Immature natural killer cell (primary cell): ENCODE results near the gene SLC7A7. TPM values are rescaled to one million over a fixed set of nuclear protein-coding genes. Genes with fewer than 3 reads are reported as not detected.
"Not testable (repeated sequence)": the region's sequence is repeated elsewhere in the genome, so short reads cannot be mapped to it uniquely, and the experiment has no call there.

Experiments used
- DNase-seq, 3 donors: peaks; one replicate each; pipeline ENCODE4 v3.0.0; 2022; ENCODE audit warnings: mixed read lengths in 1 of 3
- H3K27ac Mint-ChIP-seq, 6 donors: one replicate each; pipeline ENCODE4 v1.8.0; 2020; ENCODE audit warnings: mixed read lengths in 6 of 6, mild to moderate bottlenecking in 5 of 6, inconsistent platforms in 4 of 6, moderate library complexity in 3 of 6
- H3K27me3 Mint-ChIP-seq, 3 donors: one replicate each; pipeline ENCODE4 v1.8.0; 2020 to 2021; ENCODE audit warnings: low read depth in 3 of 3, mild to moderate bottlenecking in 3 of 3, mixed read lengths in 3 of 3, moderate library complexity in 3 of 3, inconsistent platforms in 1 of 3
- H3K36me3 Mint-ChIP-seq, 3 donors: one replicate each; pipeline ENCODE4 v1.8.0; 2020; ENCODE audit warnings: mixed read lengths in 3 of 3, inconsistent platforms in 2 of 3, mild to moderate bottlenecking in 2 of 3
- H3K4me1 Mint-ChIP-seq, 2 donors: one replicate each; pipeline ENCODE4 v1.8.0; 2020; ENCODE audit warnings: inconsistent platforms in 2 of 2, mild to moderate bottlenecking in 2 of 2, mixed read lengths in 2 of 2, moderate library complexity in 1 of 2
- H3K4me3 Mint-ChIP-seq, 5 donors: one replicate each; pipeline ENCODE4 v1.8.0; 2020; ENCODE audit warnings: mild to moderate bottlenecking in 5 of 5, mixed read lengths in 5 of 5, inconsistent platforms in 3 of 5, moderate library complexity in 3 of 5
- H3K9me3 Mint-ChIP-seq, 6 donors: one replicate each; pipeline ENCODE4 v1.8.0; 2020; ENCODE audit warnings: mild to moderate bottlenecking in 6 of 6, mixed read lengths in 6 of 6, inconsistent platforms in 4 of 6, moderate library complexity in 3 of 6
- polyA plus RNA-seq, 3 donors: library from polyadenylated mRNA; unstranded; fragments of 300-500 nt; fragmentation: Illumina TruSeq; gene quantifications; one replicate each; pipeline ENCODE4 v1.2.3, GENCODE V29; 2021

Gene SLC7A7
- polyA plus RNA-seq, 3 donors from 2014 or later = 0.67 to 5.8 (median 1.1) TPM

DNA sequence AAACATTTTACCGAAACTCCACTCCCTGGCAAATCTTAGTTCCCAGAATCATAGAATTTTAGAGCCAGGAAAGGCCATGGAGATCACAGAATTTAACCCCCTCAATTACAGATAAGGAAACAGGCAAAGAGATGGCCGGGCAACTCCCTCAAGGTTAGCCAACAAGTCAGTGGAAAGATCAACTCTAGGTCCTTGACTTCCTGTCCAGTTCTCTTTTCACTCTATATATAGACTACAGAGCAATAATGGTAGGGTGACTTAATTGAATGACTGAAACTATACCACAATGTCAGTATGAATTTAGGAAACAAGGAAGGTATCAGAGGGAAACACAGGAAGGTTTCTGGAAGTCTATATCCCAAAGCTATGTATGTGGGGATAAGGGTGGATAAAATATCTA lies 37.2 kb downstream of the SLC7A7 start:
- H3K27me3 Mint-ChIP-seq = peaks cover 0 to 2% (median 0%) of the 10 kb centered on the region in 3 donors
- no peak overlapping the region for H3K27ac Mint-ChIP-seq
- DNase-seq = no peak
- no peak overlapping the region for H3K4me3 Mint-ChIP-seq
- no peaks in the 10 kb centered on the region for H3K9me3 Mint-ChIP-seq
- peaks cover 0 to 3% (median 0%) of the 10 kb centered on the region in 3 donors for H3K36me3 Mint-ChIP-seq
- no peaks in the 10 kb centered on the region for H3K4me1 Mint-ChIP-seq

DNA sequence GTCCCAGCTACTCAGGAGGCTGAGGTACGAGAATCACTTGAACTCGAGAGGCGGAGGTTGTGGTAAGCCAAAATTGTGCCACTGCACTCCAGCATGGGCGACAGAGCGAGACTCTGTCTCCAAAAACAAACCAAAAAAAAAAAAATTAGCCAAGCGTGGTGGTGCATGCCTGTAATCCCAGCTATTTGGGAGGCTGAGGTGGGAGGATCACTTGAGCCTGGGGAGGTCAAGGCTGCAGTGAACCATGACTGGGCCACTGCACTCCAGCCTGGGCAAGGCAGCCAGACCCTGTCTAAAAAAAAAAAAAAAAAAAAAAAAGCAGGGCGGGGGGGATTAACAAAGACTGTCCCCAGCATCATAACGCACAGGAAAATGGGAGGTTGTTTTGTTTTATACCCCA lies 38.4 kb downstream of the SLC7A7 start:
- H3K4me3 Mint-ChIP-seq, DNase-seq, H3K4me1 Mint-ChIP-seq, H3K9me3 Mint-ChIP-seq, H3K36me3 Mint-ChIP-seq, H3K27ac Mint-ChIP-seq, H3K27me3 Mint-ChIP-seq: not testable (repeated sequence)

DNA sequence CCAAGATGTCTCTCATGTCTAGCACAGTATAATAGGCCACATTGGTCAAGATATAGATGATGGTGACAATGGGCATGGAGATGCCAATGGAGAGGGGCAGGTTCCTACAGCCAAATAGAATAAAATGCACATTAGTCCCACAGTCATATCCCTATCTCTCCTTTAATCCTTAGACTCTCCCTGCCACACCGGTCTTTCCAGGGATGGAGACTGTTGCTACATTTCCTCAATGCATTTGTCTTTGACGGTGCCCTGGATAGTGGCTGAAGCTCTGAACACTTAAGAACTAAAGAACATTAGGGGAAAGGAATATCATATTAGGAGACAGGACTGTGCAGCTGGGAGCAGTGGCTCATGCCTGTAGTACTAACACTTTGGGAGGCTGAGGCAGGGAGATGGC lies 39.0 kb downstream of the SLC7A7 start:
- no peak for DNase-seq
- H3K27me3 Mint-ChIP-seq = peaks cover 0 to 2% (median 0%) of the 10 kb centered on the region in 3 donors
- H3K36me3 Mint-ChIP-seq = peaks cover 7% of the 10 kb centered on the region in 3 donors
- H3K4me1 Mint-ChIP-seq = no peaks in the 10 kb centered on the region
- no peak overlapping the region for H3K27ac Mint-ChIP-seq
- no peaks in the 10 kb centered on the region for H3K9me3 Mint-ChIP-seq
- H3K4me3 Mint-ChIP-seq = no peak overlapping the region

DNA sequence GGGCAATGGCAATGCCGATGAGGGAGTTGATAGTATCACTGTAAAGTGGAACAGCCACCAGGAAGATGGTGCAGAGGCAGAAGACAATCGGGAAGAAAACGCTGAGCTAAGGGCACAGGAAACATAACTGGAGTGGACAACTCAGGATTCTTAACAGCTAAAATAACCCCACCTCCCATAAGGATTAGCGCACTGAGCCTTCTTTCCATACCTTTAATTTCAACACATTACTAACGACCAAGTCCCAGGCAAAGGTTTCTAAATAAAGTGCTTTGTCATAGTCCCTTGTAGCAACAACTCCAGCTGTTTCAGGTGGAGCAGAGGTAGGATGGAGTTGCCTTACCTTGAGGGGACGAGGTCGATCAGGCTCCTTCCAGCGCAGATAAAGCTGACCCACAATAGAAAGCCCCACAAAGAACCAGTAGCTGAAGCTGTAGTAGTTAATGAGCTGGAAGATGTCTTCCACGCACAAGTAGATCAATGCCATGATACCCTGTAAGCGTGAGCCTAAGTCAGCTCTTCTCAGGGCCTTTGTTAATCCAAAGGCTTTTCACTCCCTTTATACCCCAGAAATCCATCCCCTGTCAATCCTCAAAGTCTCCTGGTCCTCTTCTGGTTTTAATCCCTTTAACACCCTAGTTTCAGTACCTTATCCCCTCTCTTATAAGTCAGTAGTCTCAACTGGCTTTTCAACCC lies 41.1 kb downstream of the SLC7A7 start:
- DNase-seq = no peak
- Mint-ChIP-seq H3K36me3 (peaks cover 17 to 28% (median 25%) of the 10 kb centered on the region in 3 donors), H3K4me3 (no peak overlapping the region), H3K4me1 (peaks cover 4 to 8% of the 10 kb centered on the region in 2 donors), H3K27ac (peak overlapping the region in 1 of 6 donors; percentile 9), H3K27me3 (peaks cover 0 to 2% (median under 1%) of the 10 kb centered on the region in 3 donors), H3K9me3 (no peaks in the 10 kb centered on the region)

DNA sequence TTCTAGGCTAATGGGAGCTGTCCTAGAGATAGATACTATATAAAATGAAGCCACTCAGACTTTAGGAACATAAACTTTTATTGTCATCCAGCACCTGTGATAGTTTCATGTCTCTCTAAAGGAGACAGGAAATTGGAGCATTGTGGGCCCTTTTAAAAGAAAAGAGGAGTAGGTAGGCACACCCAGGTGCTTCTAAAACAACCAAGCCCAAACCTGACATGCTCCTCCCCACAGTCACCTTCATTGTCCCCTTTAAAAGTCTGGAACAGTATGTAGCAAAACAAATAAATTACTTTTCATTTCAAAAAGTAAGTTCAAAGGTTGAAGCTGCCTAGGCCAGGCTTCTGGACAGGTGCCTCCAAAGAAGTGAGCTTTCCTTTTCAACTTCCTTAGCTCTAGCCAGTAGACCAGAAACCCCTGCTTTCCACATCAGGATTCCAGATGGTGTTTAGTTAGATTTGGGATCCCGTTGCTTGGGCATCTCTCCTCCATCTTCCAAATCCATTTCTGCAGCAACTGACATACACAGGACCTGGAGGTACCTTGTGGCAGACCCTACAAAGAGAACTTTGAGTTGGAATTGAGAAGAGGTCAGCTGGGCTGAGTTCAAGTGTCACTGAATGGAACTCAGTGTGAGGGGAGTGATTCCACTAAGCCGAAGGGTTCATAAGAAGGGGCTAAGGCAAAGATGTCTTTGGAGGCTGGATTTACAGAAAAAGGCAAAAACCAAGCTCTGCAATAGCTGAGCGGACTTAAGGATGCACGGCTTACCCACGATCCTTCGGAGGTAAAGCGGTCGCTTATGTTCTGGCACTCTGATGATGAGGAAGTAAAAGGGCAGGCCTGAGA lies 41.8 kb downstream of the SLC7A7 start:
- Mint-ChIP-seq H3K4me3 (no peak overlapping the region), H3K27ac (peak overlapping the region in 2 of 6 donors; percentile 9 to 28), H3K4me1 (peaks cover 8 to 16% of the 10 kb centered on the region in 2 donors), H3K9me3 (no peaks in the 10 kb centered on the region), H3K36me3 (peaks cover 19 to 30% (median 27%) of the 10 kb centered on the region in 3 donors), H3K27me3 (peaks cover 0 to 2% (median 2%) of the 10 kb centered on the region in 3 donors)
- no peak for DNase-seq

DNA sequence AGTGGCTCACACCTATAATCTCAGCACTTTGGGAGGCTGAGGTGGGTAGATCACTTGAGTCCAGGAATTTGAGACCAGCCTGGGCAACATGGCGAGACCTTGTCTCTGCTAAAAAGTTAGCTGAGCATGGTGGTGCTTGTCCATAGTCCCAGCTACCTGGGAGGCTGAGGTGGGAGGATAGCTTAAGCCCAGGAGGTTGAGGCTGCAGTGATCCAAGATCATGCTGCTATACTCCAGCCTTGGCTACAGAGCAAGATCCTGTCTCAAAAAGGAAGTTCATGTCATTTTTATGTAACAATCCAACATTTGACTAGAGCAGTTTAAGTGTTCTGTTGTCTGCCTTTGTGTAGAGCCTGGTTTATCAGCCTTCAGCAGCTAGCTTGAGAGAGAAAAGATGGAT lies 42.5 kb downstream of the SLC7A7 start:
- Mint-ChIP-seq H3K4me3 (no peak overlapping the region), H3K9me3 (no peaks in the 10 kb centered on the region), H3K27me3 (peaks cover 0 to 2% (median 2%) of the 10 kb centered on the region in 3 donors), H3K36me3 (peaks cover 19 to 34% (median 27%) of the 10 kb centered on the region in 3 donors), H3K4me1 (peaks cover 13 to 22% of the 10 kb centered on the region in 2 donors), H3K27ac (no peak overlapping the region)
- DNase-seq = no peak

DNA sequence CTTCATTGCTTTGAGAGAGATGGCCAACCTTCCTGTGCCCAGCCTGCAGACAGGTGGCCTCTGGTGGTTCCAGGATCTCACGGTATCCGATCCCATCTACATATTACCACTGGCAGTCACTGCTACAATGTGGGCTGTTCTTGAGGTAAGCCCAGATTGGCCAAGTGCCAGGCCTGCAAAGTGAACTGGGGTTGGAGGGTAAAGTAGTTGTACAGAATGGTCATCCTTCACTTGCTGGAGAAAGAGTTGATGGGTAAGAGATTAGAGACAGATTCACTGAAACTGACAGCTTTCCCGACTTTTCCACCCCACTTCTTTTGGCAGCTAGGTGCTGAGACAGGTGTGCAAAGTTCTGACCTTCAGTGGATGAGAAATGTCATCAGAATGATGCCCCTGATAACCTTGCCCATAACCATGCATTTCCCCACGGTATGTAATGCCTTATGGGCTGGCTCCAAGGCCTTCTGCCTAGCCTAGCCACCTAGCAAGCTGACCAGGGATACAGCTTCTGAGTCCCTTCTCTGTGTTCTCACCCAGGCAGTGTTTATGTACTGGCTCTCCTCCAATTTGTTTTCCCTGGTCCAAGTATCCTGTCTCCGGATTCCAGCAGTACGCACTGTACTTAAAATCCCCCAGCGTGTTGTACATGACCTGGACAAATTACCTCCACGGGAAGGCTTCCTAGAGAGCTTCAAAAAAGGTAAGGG lies 44.6 kb downstream of the SLC7A7 start:
- Mint-ChIP-seq H3K27me3 (peaks cover 4 to 8% (median 5%) of the 10 kb centered on the region in 3 donors), H3K9me3 (no peaks in the 10 kb centered on the region), H3K4me1 (peaks cover 26 to 39% of the 10 kb centered on the region in 2 donors), H3K4me3 (no peak overlapping the region), H3K27ac (peak overlapping the region in 1 of 6 donors; percentile 34), H3K36me3 (peaks cover 19 to 34% (median 27%) of the 10 kb centered on the region in 3 donors)
- no peak for DNase-seq

DNA sequence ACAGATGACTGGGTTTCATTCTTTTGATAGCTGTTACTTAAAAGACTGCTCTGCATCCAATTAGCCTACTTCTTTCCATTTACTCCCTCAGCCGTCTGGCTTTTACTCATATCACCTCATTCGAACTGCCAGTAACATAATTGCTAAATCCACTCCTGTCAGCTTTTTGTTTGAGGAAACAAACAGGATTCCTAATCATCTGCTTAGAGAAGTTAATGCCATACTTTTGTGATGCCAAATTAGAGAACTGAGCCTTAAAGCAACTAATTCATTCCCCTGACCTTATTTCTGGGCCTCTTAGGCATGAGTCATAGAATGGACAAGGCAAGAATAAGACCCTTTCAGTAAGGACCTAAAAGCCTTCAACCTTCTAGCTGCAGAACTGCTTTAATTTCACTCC lies 45.9 kb downstream of the SLC7A7 start:
- no peak overlapping the region for H3K4me3 Mint-ChIP-seq
- H3K9me3 Mint-ChIP-seq = no peaks in the 10 kb centered on the region
- peak overlapping the region in 1 of 6 donors; percentile 64 for H3K27ac Mint-ChIP-seq
- DNase-seq = no peak
- H3K27me3 Mint-ChIP-seq = peaks cover 2 to 8% (median 8%) of the 10 kb centered on the region in 3 donors
- peaks cover 16 to 34% (median 27%) of the 10 kb centered on the region in 3 donors for H3K36me3 Mint-ChIP-seq
- peaks cover 31 to 47% of the 10 kb centered on the region in 2 donors for H3K4me1 Mint-ChIP-seq

DNA sequence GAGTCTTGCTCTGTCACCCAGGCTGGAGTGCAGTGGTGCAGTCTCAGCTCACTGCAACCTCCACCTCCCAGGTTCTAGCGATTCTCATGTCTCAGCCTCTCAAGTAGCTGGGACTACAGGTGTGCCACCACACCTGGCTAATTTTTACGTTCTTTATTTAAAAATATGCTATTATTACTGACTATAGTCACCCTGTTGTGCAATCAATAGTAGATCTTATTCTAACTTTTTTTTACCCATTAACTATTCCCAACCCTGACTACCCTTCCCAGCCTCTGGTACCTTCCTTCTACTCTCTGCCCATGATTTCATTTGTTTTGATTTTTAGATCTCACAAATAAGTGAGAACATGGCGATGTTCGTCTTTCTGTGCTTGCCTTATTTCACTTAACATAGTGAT lies 46.3 kb downstream of the SLC7A7 start:
- Mint-ChIP-seq H3K4me3 (no peak overlapping the region), H3K27ac (no peak overlapping the region), H3K9me3 (no peaks in the 10 kb centered on the region), H3K36me3 (peaks cover 16 to 34% (median 27%) of the 10 kb centered on the region in 3 donors), H3K4me1 (peaks cover 31 to 47% of the 10 kb centered on the region in 2 donors), H3K27me3 (peaks cover 2 to 9% (median 8%) of the 10 kb centered on the region in 3 donors)
- no peak for DNase-seq

DNA sequence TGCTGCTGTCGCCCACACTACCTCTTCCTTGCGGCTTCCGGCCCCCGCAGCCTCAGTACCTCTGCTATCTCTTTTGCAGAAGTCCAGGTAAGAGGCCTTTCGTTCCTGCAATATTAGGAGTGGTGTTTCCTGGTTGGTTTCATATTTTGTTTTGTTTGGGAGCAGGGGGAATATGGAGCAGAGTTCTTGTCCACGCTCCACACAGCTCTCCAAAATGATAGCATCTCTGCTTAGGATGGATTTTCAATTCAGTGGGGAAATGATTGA lies 48.0 kb downstream of the SLC7A7 start:
- DNase-seq = no peak
- Mint-ChIP-seq H3K36me3 (peaks cover 16 to 34% (median 27%) of the 10 kb centered on the region in 3 donors), H3K27ac (peak overlapping the region; percentile 83 to 99 (median 98)), H3K4me1 (peaks cover 31 to 47% of the 10 kb centered on the region in 2 donors), H3K4me3 (peak overlapping the region; percentile 90 to 98 (median 96)), H3K27me3 (peaks cover 2 to 9% (median 8%) of the 10 kb centered on the region in 3 donors), H3K9me3 (no peaks in the 10 kb centered on the region)

DNA sequence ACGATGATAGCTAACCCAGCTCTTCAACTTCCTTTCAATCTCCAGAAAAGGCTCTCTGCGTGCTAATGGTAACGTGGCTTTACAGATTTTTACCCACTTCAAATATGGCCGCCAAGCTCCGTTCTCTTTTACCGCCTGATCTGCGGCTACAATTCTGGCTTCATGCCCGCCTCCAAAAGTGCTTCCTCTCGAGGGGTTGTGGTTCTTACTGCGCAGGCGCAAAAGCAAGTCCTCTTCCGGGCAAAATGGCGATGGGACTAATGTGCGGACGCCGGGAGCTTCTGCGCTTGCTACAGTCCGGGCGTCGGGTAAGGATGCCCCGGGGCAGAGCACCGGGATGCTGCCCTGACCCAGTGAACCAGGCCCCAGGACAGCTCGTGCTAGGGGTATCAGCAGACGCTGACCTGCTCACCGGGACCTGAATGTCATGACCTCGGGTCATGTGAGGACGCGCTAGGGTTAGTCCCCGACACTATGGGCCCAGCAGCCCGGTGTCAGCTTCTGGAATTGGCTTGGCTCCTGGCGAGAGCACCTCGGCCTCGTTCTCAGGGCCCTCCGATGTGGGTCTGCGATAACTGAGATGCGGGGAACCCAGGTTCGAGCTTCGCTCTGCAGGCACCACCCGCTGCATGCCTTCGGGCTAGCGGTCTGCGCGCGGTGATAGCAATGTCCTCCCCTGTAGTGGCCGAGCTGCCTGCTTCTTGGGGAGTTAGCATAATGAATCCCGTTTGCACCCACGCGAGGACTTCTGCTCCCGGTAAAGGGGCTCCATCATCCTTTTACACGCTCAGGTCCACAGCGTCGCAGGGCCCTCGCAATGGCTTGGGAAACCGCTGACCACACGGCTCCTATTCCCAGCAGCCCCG lies 48.5 kb downstream of the SLC7A7 start, which contains the start of gene OXA1L:
Gene OXA1L (plus strand): TSS at position 232 of the 866 bp plus-strand sequence. CDS start 14 bp downstream, at position 246.
- peak within 1 kb of the TSS; percentile 83 to 99 (median 98) for H3K27ac Mint-ChIP-seq
- H3K9me3 Mint-ChIP-seq = peaks cover 0 to under 1% (median 0%) of the 10 kb centered on the region in 6 donors
- H3K36me3 Mint-ChIP-seq = peaks cover 16 to 31% (median 25%) of the 10 kb centered on the region in 3 donors
- peak within 1 kb of the TSS; percentile 90 to 98 (median 96) for H3K4me3 Mint-ChIP-seq
- peaks cover 31 to 47% of the 10 kb centered on the region in 2 donors for H3K4me1 Mint-ChIP-seq
- peaks cover 2 to 9% (median 8%) of the 10 kb centered on the region in 3 donors for H3K27me3 Mint-ChIP-seq
- peak; percentile 96 to 98 (median 97) for DNase-seq

DNA sequence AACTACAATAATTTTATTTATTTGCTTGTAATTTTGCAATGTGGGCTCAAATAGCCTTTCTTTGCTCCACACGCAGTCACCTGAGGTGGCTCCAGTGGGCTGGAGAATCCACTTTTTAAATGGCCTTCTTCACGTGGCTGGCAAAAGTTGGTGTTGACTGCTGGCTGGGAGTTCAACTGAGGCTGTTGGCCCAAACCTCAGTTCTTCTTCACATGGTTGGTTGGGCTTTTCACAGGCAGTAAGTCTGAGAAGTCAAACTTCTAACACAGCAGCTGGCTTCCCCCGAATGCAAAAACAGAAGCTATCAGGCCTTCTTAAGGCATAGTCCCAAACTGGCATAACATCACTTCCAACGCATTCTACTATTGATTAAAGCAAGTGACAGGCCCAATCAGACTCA lies 50.9 kb downstream of the SLC7A7 start:
- peaks cover 4 to 14% (median 8%) of the 10 kb centered on the region in 3 donors for H3K36me3 Mint-ChIP-seq
- H3K27me3 Mint-ChIP-seq = peaks cover 4 to 9% (median 9%) of the 10 kb centered on the region in 3 donors
- peaks cover 29 to 41% of the 10 kb centered on the region in 2 donors for H3K4me1 Mint-ChIP-seq
- H3K9me3 Mint-ChIP-seq = peaks cover 0 to 3% (median under 1%) of the 10 kb centered on the region in 6 donors
- no peak for DNase-seq
- no peak overlapping the region for H3K4me3 Mint-ChIP-seq
- H3K27ac Mint-ChIP-seq = no peak overlapping the region

DNA sequence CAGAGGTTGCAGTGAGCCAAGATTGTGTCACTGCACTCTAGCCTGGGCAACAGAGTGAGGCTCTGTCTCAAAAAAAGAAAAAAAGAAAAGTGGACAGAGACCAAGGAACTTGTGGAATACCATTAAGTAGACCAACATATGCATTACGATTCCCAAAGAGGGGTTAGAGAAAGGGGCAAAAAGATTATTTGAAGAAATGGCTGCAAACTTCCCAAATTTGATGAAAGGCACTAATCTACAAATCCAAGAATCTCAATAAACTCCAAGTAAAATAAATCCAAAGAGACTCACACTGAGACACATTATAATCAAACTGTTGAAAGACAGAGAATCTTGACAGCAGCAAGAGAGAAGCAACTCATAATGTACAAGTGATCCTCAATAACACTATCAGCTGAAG lies 53.5 kb downstream of the SLC7A7 start:
- DNase-seq = no peak
- Mint-ChIP-seq H3K4me1 (peaks cover 11 to 16% of the 10 kb centered on the region in 2 donors), H3K4me3 (no peak overlapping the region), H3K27ac (no peak overlapping the region), H3K36me3 (peaks cover 0 to 11% (median 6%) of the 10 kb centered on the region in 3 donors), H3K9me3 (peaks cover 0 to 4% (median under 1%) of the 10 kb centered on the region in 6 donors), H3K27me3 (peaks cover 6 to 8% (median 6%) of the 10 kb centered on the region in 3 donors)
